Keratinocyte (primary cell): ENCODE results near the gene TRIL. TPM values are rescaled to one million over a fixed set of nuclear protein-coding genes. Genes with fewer than 3 reads are reported as not detected.
A peak's percentile ranks its signal among the peaks of the same experiment; 100 is the strongest.

Experiments used
- DNase-seq: peaks from one replicate; pipeline ENCODE4 v3.0.0-alpha.2; 2011; ENCODE audit warnings: low read depth, missing footprints, low spot score
- FAIRE-seq: peaks from 2 replicates; lab custom pipeline; 2011; peaks lifted over from hg19 to GRCh38; lab: Jason Lieb, UNC
- H2AFZ ChIP-seq: 2 replicates; pipeline ENCODE4 v1.6.0; 2012; ENCODE audit warnings: low read length, control low read depth, inconsistent platforms; ENCODE audit not compliant: control insufficient read depth
- H3K27ac ChIP-seq: 2 replicates; pipeline ENCODE4 v1.5.1; 2011; ENCODE audit warnings: low read length; ENCODE audit not compliant: control insufficient read depth, insufficient read depth
- H3K27me3 ChIP-seq: 3 replicates; pipeline ENCODE4 v1.6.0; 2011; ENCODE audit warnings: low read length; ENCODE audit not compliant: control insufficient read depth, insufficient read depth; ENCODE audit errors: extremely low read depth
- H3K36me3 ChIP-seq, 2 experiments: 2 replicates in 1 of 2; 3 replicates in 1 of 2; pipeline ENCODE4 v1.5.1; 2011; ENCODE audit warnings: low read length in 2 of 2, mild to moderate bottlenecking in 1 of 2; ENCODE audit not compliant: control insufficient read depth in 2 of 2, insufficient read depth in 2 of 2; ENCODE audit errors: extremely low read depth in 1 of 2
- H3K4me1 ChIP-seq: 3 replicates; pipeline ENCODE4 v1.5.1; 2011; ENCODE audit warnings: low read length; ENCODE audit not compliant: control insufficient read depth, insufficient read depth; ENCODE audit errors: extremely low read depth
- H3K4me2 ChIP-seq: 3 replicates; pipeline ENCODE4 v1.6.0; 2011; ENCODE audit warnings: low read depth, low read length; ENCODE audit not compliant: control insufficient read depth, insufficient read depth; ENCODE audit errors: extremely low read depth
- H3K4me3 ChIP-seq, 3 experiments: fragments of 200-600 bp in 1 of 3; sonication (generic) in 1 of 3; 2 replicates in 2 of 3; 3 replicates in 1 of 3; pipeline ENCODE4 v1.5.1; 2011 to 2016; ENCODE audit warnings: low read length in 3 of 3, mild to moderate bottlenecking in 3 of 3, control low read depth in 2 of 3, inconsistent platforms in 1 of 3, low read depth in 1 of 3, mixed read lengths in 1 of 3, mixed run types in 1 of 3, moderate library complexity in 1 of 3; ENCODE audit not compliant: control insufficient read depth in 2 of 3, insufficient read depth in 2 of 3; ENCODE audit errors: extremely low read depth in 1 of 3
- H3K79me2 ChIP-seq: 2 replicates; pipeline ENCODE4 v1.6.0; 2012; ENCODE audit warnings: low read length; ENCODE audit not compliant: control insufficient read depth, insufficient read depth
- H3K9ac ChIP-seq: 3 replicates; pipeline ENCODE4 v1.6.0; 2011; ENCODE audit warnings: low read length; ENCODE audit not compliant: control insufficient read depth, insufficient read depth; ENCODE audit errors: extremely low read depth
- H3K9me1 ChIP-seq: 3 replicates; pipeline ENCODE4 v1.6.0; 2011; ENCODE audit warnings: low read length; ENCODE audit not compliant: control insufficient read depth, insufficient read depth; ENCODE audit errors: extremely low read depth
- H3K9me3 ChIP-seq: 2 replicates; pipeline ENCODE4 v1.5.1; 2012; ENCODE audit warnings: low read depth, low read length; ENCODE audit not compliant: control insufficient read depth
- H4K20me1 ChIP-seq: 3 replicates; pipeline ENCODE4 v1.6.0; 2011; ENCODE audit warnings: low read length; ENCODE audit not compliant: control insufficient read depth, insufficient read depth; ENCODE audit errors: extremely low read depth
- CTCF ChIP-seq, 3 experiments: IDR thresholded peaks in 1 of 3; conservative IDR thresholded peaks in 1 of 3; optimal IDR thresholded peaks in 1 of 3; 2 replicates in 2 of 3; 3 replicates in 1 of 3; pipeline versions ENCODE3 to v1.5.1; 2011; ENCODE audit warnings: low read length in 3 of 3, mild to moderate bottlenecking in 3 of 3, moderate library complexity in 2 of 3, control low read depth in 1 of 3, inconsistent platforms in 1 of 3; ENCODE audit not compliant: insufficient read depth in 2 of 3; ENCODE audit errors: extremely low read depth in 1 of 3
- EZH2 ChIP-seq: IDR thresholded peaks from one replicate; pipeline ENCODE4 v1.6.1; 2012; ENCODE audit warnings: inconsistent platforms, mild to moderate bottlenecking, low read length, moderate library complexity
- dilution Hi-C: fragments of 300-500 bp; cut with MboI; formaldehyde crosslinking; loops from one replicate; pipeline ENCODE4 v1.7.0; 2020; ENCODE audit warnings: low sequenced_read_pairs; ENCODE audit not compliant: extremely low pct_ligation_motif_present
- polyA plus RNA-seq, 5 experiments: library from polyadenylated mRNA; depleted of rRNA in 3 of 5; stranded (reverse) in 3 of 5; stranded (forward) in 1 of 5; unstranded in 1 of 5; fragments of >200 nt; gene quantifications; 1 replicate in 1 of 5; 2 replicates in 3 of 5; 3 replicates in 1 of 5; pipeline versions ENCODE4 v1.2.1 to v1.2.3, GENCODE V29; 2011 to 2012; ENCODE audit warnings: missing spikeins in 2 of 5, low read depth in 1 of 5, low replicate concordance in 1 of 5

Gene TRIL
- polyA plus RNA-seq, 1 donor (not counting 4 experiments of a cell fraction or from before 2014, with no cell fraction given), result 0.03 TPM

GRCh38 chr7:28921822-28922221 is 36.3 kb downstream of the TRIL start:
- H3K27ac ChIP-seq, result no peak overlapping the region
- no peak overlapping the region for H2AFZ ChIP-seq
- DNase-seq, result peak; percentile 26
- no peak overlapping the region for H3K9ac ChIP-seq
- dilution Hi-C loops, result no loop called here
- H3K36me3 ChIP-seq, result no peaks in the 10 kb centered on the region
- H3K4me2 ChIP-seq, result no peak overlapping the region
- peak; percentile 89 for FAIRE-seq
- H4K20me1 ChIP-seq, result no peaks in the 10 kb centered on the region
- H3K9me1 ChIP-seq, result no peaks in the 10 kb centered on the region
- no peak overlapping the region for H3K4me3 ChIP-seq
- no peaks in the 10 kb centered on the region for H3K9me3 ChIP-seq
- H3K79me2 ChIP-seq, result no peaks in the 10 kb centered on the region
- H3K27me3 ChIP-seq, result no peaks in the 10 kb centered on the region
- TF ChIP-seq CTCF (optimal IDR thresholded peaks at IDR 0.05 in 1 of 3, IDR thresholded peaks at IDR 0.05 in 1 of 3, conservative IDR thresholded peaks at IDR 0.05 in 1 of 3; ENCODE audit: extremely low read depth in 1 of 3, insufficient read depth in 2 of 3, low read length in 3 of 3) (peak; percentile 78 to 84 (median 80)), EZH2 (no peak)
- peaks cover 7% of the 10 kb centered on the region for H3K4me1 ChIP-seq

- dilution Hi-C loops, result no loop called here
- no peak for DNase-seq
Observed at GRCh38 chr7:28920424-28920823, 37.7 kb downstream of the TRIL start.

More at GRCh38 chr7:28920424-28920823, 37.7 kb downstream of the TRIL start:
- Histone ChIP-seq H3K27ac (no peak overlapping the region), H3K4me3 (no peak overlapping the region), H3K4me1 (peaks cover 3% of the 10 kb centered on the region), H3K9me1 (no peaks in the 10 kb centered on the region), H3K27me3 (no peaks in the 10 kb centered on the region), H3K9me3 (no peaks in the 10 kb centered on the region), H2AFZ (no peak overlapping the region), H3K4me2 (no peak overlapping the region), H4K20me1 (no peaks in the 10 kb centered on the region), H3K36me3 (no peaks in the 10 kb centered on the region), H3K79me2 (no peaks in the 10 kb centered on the region), H3K9ac (no peak overlapping the region)
- TF ChIP-seq EZH2, result no peak
- no peak for TF ChIP-seq CTCF (optimal IDR thresholded peaks at IDR 0.05 in 1 of 3, IDR thresholded peaks at IDR 0.05 in 1 of 3, conservative IDR thresholded peaks at IDR 0.05 in 1 of 3; ENCODE audit: extremely low read depth in 1 of 3, insufficient read depth in 2 of 3, low read length in 3 of 3)
- no peak for FAIRE-seq
